ENCODE results near the gene STK35.

STK35 gene

DNA sequence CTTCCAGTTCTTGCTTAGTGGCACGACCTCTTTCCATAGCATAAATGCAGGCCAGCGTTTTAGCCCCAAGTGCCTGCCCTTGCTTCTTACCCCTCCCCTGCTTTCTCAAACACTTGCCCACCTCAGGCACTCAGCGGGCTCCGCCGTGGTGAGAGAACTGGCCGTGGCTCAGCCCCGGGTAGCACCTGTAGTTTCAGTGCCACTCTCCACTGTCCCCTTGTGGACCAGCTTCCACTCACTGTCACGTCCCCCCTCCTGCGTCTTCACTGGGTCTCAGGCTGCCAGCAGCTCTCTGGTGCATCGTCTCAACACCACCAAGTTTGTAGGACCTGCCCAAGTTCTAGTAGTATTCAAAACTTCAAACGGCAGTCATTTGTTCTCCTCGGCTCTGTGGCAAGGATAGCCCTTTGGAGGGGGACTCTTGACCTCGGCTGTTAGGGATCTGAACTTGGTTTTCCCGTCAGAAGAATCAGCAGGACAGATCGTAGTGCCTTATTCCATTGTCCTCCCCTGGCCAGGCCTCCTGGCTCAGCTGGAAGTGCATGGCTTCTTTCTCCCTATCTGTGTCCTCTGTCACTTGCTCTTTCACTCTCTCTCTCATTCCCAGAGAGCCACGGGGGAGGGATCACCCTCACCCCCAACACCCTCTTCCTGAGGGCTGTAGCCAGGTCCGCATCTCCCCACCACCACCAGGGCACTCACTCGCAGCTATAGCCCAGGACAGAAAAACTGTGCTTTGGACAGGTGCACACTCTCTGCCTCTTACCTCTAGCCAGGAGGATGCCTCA lies 44.6 kb downstream of the STK35 start:
- H3K4me3 ChIP-seq (ENCODE audit: low read length), result no peak overlapping the region
- TF ChIP-seq, protein P1, sequence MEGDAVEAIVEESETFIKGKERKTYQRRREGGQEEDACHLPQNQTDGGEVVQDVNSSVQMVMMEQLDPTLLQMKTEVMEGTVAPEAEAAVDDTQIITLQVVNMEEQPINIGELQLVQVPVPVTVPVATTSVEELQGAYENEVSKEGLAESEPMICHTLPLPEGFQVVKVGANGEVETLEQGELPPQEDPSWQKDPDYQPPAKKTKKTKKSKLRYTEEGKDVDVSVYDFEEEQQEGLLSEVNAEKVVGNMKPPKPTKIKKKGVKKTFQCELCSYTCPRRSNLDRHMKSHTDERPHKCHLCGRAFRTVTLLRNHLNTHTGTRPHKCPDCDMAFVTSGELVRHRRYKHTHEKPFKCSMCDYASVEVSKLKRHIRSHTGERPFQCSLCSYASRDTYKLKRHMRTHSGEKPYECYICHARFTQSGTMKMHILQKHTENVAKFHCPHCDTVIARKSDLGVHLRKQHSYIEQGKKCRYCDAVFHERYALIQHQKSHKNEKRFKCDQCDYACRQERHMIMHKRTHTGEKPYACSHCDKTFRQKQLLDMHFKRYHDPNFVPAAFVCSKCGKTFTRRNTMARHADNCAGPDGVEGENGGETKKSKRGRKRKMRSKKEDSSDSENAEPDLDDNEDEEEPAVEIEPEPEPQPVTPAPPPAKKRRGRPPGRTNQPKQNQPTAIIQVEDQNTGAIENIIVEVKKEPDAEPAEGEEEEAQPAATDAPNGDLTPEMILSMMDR (conservative IDR thresholded peaks at IDR 0.05; ENCODE audit: low read depth, low read length), result no peak
- no peak for DNase-seq (ENCODE audit: low read depth)

- no peak overlapping the region for H3K4me3 ChIP-seq (ENCODE audit: low read length)
- no peak for DNase-seq (ENCODE audit: low read depth)
- TF ChIP-seq, protein P1 (conservative IDR thresholded peaks at IDR 0.05; ENCODE audit: low read depth, low read length), result no peak
Measured at GRCh38 chr20:2149507-2149906, 47.9 kb downstream of the STK35 start.

DNA sequence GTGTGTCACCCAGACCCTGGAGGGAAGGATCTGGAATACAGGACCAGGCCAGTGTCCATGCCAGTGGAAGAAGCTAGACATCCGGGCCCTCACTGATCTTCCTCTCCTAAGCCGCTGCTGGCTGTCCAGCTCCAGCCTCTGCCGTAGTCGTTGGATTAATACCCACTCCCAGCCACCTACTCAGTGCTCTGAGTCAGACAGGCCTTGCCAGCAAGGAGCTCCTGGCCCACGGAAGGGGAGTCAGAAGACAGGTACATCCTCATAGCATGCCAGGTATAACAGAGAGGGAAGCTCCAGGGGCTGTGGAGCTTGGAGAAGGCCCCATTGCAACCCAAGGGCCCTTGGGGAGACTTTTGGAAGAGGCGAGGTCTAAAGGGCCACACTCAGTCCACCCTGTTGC lies 49.0 kb downstream of the STK35 start:
- H3K4me3 ChIP-seq (ENCODE audit: low read length), result no peak overlapping the region
- TF ChIP-seq, protein P1 (conservative IDR thresholded peaks at IDR 0.05; ENCODE audit: low read depth, low read length), result no peak
- DNase-seq (ENCODE audit: low read depth), result no peak

DNA sequence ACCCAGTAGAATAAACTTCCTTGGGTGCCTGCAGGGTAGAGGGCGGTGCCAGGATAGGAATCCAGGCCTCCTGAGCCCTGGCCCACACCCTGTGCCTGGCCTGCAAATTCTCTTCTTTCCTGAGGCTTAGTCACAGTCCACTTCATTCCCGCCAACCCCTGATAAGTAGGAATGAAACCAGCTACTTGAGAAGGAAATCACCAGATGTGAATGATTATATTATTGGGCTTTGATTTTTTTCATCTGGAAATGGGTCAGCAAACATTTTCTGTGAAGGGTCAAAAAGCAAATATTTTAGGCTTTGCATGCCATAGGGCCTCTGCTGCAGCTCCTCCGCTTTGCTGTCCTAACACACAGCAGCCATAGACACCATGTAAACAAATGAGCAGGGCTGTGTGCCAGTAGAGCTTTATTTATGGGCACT lies 50.2 kb downstream of the STK35 start:
- no peak for DNase-seq (ENCODE audit: low read depth)
- H3K4me3 ChIP-seq (ENCODE audit: low read length), result no peak overlapping the region
- TF ChIP-seq, protein P1 (conservative IDR thresholded peaks at IDR 0.05; ENCODE audit: low read depth, low read length), result no peak

DNA sequence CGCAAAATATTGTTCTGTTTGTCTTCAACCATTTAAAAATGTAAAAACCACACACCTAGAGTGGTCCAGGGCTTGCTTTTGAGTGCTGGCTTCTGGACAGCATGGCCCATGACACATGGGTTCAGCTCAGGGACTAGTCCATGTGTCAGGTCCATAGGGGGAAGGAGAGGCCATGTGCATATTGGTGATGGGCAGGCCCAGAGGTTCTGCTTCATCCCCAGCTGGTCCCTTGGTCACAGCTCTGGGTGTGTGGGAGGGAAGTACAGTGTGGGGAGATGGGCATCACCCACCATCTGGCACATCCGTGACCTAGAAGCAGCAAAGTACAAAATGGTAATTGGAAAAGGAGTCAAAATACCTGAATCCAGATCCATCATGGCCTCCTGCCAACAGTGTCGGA lies 50.7 kb downstream of the STK35 start:
- DNase-seq (ENCODE audit: low read depth), result no peak
- H3K4me3 ChIP-seq (ENCODE audit: low read length), result no peak overlapping the region
- TF ChIP-seq, protein P1 (conservative IDR thresholded peaks at IDR 0.05; ENCODE audit: low read depth, low read length), result no peak

DNA sequence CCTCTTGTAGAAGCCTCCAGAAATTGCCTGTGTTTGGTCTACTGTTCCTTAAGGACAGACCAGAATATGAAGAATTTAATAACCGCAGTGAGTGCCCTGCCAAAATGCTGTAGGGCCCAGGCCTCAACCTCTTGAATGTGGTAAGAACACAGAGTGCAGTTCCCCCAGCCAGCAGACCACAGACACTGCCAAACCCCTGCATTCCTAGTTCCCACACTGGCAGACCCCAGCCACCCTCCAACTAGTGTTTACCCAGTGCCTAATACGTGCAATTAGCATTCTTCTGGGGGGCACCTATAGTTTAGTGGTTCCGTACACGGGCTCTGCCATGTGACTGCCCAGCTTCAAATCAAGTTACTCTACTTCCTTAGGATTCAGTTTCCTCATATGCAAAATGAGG lies 51.7 kb downstream of the STK35 start:
- no peak overlapping the region for H3K4me3 ChIP-seq (ENCODE audit: low read length)

More for the DNA sequence above, 51.7 kb downstream of the STK35 start:
- DNase-seq (ENCODE audit: low read depth), result no peak
- TF ChIP-seq, protein P1 (conservative IDR thresholded peaks at IDR 0.05; ENCODE audit: low read depth, low read length), result no peak

Data from retinal pigment epithelial cell (primary cell).